OCI-LY7 (cell line): ENCODE results near the gene SLC2A6. TPM values are rescaled to one million over a fixed set of nuclear protein-coding genes. Genes with fewer than 3 reads are reported as not detected.

Experiments used
- BruUV-seq: library from RNA; stranded (reverse); fragments of 400-500 nt; replicated peaks from 2 replicates; lab custom pipeline; 2021; lab: Mats Ljungman, UMichigan
- CTCF ChIA-PET: fragments of 300-600 bp; sonication (Branson Sonifier 250); formaldehyde crosslinking; loops from one replicate; lab custom pipeline; 2022; ENCODE audit warnings: antibody characterized with exemption; ENCODE audit not compliant: unreplicated experiment; lab: Charles Lee
- POLR2A ChIA-PET: fragments of 300-600 bp; sonication (Branson Sonifier 250); formaldehyde crosslinking; loops from one replicate; lab custom pipeline; 2022; ENCODE audit warnings: antibody characterized with exemption; lab: Charles Lee
- DNase-seq: peaks from one replicate; pipeline ENCODE4 v3.0.0-alpha.2; 2015; ENCODE audit warnings: low spot score
- H2AFZ ChIP-seq: fragments of 200-600 bp; sonication (generic), shearing (Covaris generic); 2 replicates; pipeline ENCODE4 v1.6.1; 2014; ENCODE audit warnings: mild to moderate bottlenecking, antibody characterized with exemption, low read length, moderate library complexity
- H3K27ac ChIP-seq: fragments of 200-600 bp; sonication (generic); 2 replicates; pipeline ENCODE4 v1.5.1; 2014; ENCODE audit warnings: mixed run types, low read depth, mild to moderate bottlenecking, moderate library complexity, low read length, inconsistent platforms; ENCODE audit not compliant: poor library complexity, severe bottlenecking
- H3K36me3 ChIP-seq: fragments of 200-600 bp; sonication (generic); 2 replicates; pipeline ENCODE4 v1.6.1; 2014; ENCODE audit warnings: mild to moderate bottlenecking, antibody characterized with exemption, low read length, moderate library complexity, mixed read lengths; ENCODE audit not compliant: insufficient read depth
- H3K4me1 ChIP-seq: fragments of 200-600 bp; sonication (generic); 2 replicates; pipeline ENCODE4 v1.5.1; 2014; ENCODE audit warnings: mild to moderate bottlenecking, low read length; ENCODE audit not compliant: insufficient read depth, poor library complexity, severe bottlenecking
- H3K4me2 ChIP-seq: fragments of 200-600 bp; sonication (generic); 2 replicates; pipeline ENCODE4 v1.6.1; 2014; ENCODE audit warnings: mild to moderate bottlenecking, low read length
- H3K4me3 ChIP-seq: fragments of 200-600 bp; sonication (generic); 2 replicates; pipeline ENCODE4 v1.5.1; 2014; ENCODE audit warnings: mild to moderate bottlenecking, low read depth, low read length; ENCODE audit not compliant: poor library complexity, severe bottlenecking
- H3K79me2 ChIP-seq: fragments of 200-600 bp; sonication (generic); 2 replicates; pipeline ENCODE4 v1.6.1; 2016; ENCODE audit warnings: low read depth, mild to moderate bottlenecking, low read length, moderate library complexity, mixed read lengths; ENCODE audit not compliant: insufficient read depth
- H3K9me2 ChIP-seq: fragments of 200-600 bp; sonication (generic); 2 replicates; pipeline ENCODE4 v1.6.1; 2016; ENCODE audit warnings: mild to moderate bottlenecking, low read length, mixed read lengths; ENCODE audit not compliant: insufficient read depth
- H3K9me3 ChIP-seq: fragments of 200-600 bp; sonication (generic); 2 replicates; pipeline ENCODE4 v1.6.1; 2014; ENCODE audit warnings: mild to moderate bottlenecking, mixed run types, low read length, mixed read lengths
- H4K20me1 ChIP-seq: fragments of 200-600 bp; sonication (generic); 2 replicates; pipeline ENCODE4 v1.6.1; 2014; ENCODE audit warnings: mild to moderate bottlenecking, antibody characterized with exemption, low read length, moderate library complexity, mixed read lengths; ENCODE audit not compliant: insufficient read depth
- EZH2phosphoT487 ChIP-seq: fragments of 200-600 bp; sonication (generic); IDR thresholded peaks from 2 replicates; pipeline ENCODE4 v1.6.1; 2018; ENCODE audit warnings: low read depth, borderline replicate concordance, mild to moderate bottlenecking, mixed run types, antibody characterized with exemption, low read length, moderate library complexity, mixed read lengths
- intact Hi-C: fragments of 100-400 bp; cut with micrococcal nuclease; formaldehyde crosslinking; loops from one replicate; pipeline ENCODE4 v1.10.0; 2022; ENCODE audit not compliant: unreplicated experiment
- total RNA-seq, 2 experiments: library from RNA; depleted of rRNA in 1 of 2; stranded (reverse); fragments of >200 nt in 1 of 2; shearing (Covaris generic) in 1 of 2; gene quantifications; 2 replicates each; pipeline ENCODE4 v1.2.3, GENCODE V29; 2014 to 2022
- TF ChIP-seq, protein P1 (sequence below): fragments of 200-600 bp; sonication (generic); conservative IDR thresholded peaks from 2 replicates; pipeline ENCODE4 v1.5.1; 2014; ENCODE audit warnings: mild to moderate bottlenecking, antibody characterized with exemption, low read length, moderate library complexity, mixed read lengths

The SLC2A6 gene
- total RNA-seq, 2 experiments from 2014 or later: 51.0 to 52.9 TPM

DNA sequence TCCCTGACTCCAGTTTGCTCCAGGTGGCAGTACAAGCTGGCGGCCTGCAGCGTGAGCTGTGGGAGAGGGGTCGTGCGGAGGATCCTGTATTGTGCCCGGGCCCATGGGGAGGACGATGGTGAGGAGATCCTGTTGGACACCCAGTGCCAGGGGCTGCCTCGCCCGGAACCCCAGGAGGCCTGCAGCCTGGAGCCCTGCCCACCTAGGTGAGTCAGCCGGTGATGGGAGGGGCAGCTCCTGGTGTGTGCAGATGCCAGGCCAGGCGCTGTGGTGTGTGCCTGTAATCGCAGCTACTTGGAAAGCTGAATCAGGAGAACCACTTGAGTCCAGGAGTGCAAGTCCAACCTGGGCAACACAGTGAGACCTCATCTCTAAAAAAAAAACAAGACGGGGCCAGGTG is 29.1 kb downstream of the SLC2A6 start:
- no TSS peak for BruUV-seq
- CTCF ChIA-PET: no interaction called here

DNA sequence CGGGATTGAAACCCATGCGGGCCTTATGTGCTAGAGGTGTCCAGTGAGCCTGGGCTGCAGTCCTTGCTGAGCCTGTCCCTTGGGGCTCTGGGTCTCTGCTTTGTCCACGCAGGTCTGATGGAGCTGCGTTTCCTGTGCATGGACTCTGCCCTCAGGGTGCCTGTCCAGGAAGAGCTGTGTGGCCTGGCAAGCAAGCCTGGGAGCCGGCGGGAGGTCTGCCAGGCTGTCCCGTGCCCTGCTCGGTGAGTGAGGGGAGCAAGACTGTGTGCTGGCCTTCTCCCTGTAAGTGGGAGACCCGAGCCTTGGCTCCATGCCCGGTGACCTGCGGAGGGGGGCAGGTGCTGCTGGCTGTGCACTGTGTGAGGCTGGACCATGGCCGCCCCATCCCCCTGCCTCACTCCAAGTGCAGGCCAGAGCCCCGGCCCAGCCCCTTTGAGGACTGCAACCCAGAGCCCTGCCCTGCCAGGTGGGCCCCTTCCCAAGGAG is 30.4 kb downstream of the SLC2A6 start:
- Histone ChIP-seq H3K9me3 (no peaks in the 10 kb centered on the region), H3K9me2 (no peaks in the 10 kb centered on the region), H4K20me1 (no peaks in the 10 kb centered on the region; the same call in 1 of the 2 replicates), H3K4me1 (peaks cover 16% of the 10 kb centered on the region), H3K79me2 (no peaks in the 10 kb centered on the region), H2AFZ (no peak overlapping the region), H3K4me3 (no peak overlapping the region), H3K36me3 (no peaks in the 10 kb centered on the region), H3K4me2 (no peak overlapping the region), H3K27ac (no peak overlapping the region)
- TF ChIP-seq EZH2phosphoT487: no peak
- TF ChIP-seq, protein P1, sequence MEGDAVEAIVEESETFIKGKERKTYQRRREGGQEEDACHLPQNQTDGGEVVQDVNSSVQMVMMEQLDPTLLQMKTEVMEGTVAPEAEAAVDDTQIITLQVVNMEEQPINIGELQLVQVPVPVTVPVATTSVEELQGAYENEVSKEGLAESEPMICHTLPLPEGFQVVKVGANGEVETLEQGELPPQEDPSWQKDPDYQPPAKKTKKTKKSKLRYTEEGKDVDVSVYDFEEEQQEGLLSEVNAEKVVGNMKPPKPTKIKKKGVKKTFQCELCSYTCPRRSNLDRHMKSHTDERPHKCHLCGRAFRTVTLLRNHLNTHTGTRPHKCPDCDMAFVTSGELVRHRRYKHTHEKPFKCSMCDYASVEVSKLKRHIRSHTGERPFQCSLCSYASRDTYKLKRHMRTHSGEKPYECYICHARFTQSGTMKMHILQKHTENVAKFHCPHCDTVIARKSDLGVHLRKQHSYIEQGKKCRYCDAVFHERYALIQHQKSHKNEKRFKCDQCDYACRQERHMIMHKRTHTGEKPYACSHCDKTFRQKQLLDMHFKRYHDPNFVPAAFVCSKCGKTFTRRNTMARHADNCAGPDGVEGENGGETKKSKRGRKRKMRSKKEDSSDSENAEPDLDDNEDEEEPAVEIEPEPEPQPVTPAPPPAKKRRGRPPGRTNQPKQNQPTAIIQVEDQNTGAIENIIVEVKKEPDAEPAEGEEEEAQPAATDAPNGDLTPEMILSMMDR: no peak
- CTCF ChIA-PET: no interaction called here
- intact Hi-C loops: no loop called here
- no TSS peak for BruUV-seq
- no peak for DNase-seq
- POLR2A ChIA-PET: no interaction called here

More for the DNA sequence above, 29.1 kb downstream of the SLC2A6 start:
- Histone ChIP-seq H3K4me3 (no peak overlapping the region), H3K9me3 (no peaks in the 10 kb centered on the region), H3K27ac (no peak overlapping the region), H4K20me1 (no peaks in the 10 kb centered on the region; the same call in 1 of the 2 replicates), H3K4me2 (no peak overlapping the region), H3K79me2 (no peaks in the 10 kb centered on the region), H3K9me2 (no peaks in the 10 kb centered on the region), H3K36me3 (no peaks in the 10 kb centered on the region), H2AFZ (no peak overlapping the region), H3K4me1 (peaks cover 29% of the 10 kb centered on the region)
- DNase-seq: no peak
- TF ChIP-seq, protein P1: no peak
- TF ChIP-seq EZH2phosphoT487: no peak
- intact Hi-C loops: no loop called here
- POLR2A ChIA-PET: no interaction called here

DNA sequence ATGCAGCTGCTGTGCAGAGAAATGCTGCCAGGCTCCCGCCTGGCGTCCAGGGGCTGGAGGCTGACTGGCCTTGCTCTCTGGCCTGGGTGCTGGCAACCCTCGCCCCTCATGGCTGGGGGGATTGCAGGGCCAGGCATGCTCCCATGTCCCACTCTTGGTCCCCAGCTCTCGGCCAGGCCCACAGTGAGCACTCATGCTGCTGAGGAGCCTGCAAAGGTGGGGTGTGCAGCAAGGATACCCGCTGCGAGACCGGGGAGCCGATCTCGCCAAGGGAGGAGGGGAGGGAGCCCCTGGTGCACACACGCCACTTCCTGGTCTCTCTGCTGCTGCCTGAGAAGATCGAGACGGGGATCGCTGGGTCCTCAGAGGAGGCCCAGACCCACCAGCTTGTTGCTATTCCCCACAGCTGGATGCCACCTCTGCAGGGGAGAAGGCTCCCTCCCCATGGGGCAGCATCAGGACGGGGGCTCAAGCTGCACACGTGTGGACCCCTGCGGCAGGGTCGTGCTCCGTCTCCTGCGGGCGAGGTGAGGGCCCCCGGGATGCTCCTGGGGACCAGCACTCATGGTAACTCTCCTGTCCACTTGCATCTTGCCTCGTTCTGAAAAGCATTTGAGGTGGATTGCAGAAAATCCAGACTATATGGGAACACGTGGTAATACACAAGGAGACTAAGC is 33.5 kb downstream of the SLC2A6 start:
- ChIA-PET CTCF (interaction anchor here (0.6 kb wide), 1 partner anchor 1674 kb away, joined by 4 read pairs; no protein-coding TSS in a partner anchor), POLR2A (no interaction called here)
- intact Hi-C loops: no loop called here
- H3K4me2 ChIP-seq: no peak overlapping the region
- H3K9me2 ChIP-seq: no peaks in the 10 kb centered on the region
- no peaks in the 10 kb centered on the region for H3K36me3 ChIP-seq
- no peaks in the 10 kb centered on the region; the same call in 1 of the 2 replicates for H4K20me1 ChIP-seq
- H3K27ac ChIP-seq: no peak overlapping the region
- no peak overlapping the region for H2AFZ ChIP-seq
- H3K9me3 ChIP-seq: no peaks in the 10 kb centered on the region
- peaks cover 9% of the 10 kb centered on the region for H3K4me1 ChIP-seq
- H3K4me3 ChIP-seq: no peak overlapping the region
- H3K79me2 ChIP-seq: no peaks in the 10 kb centered on the region
- TF ChIP-seq, protein P1: no peak
- no peak for TF ChIP-seq EZH2phosphoT487
- no peak for DNase-seq
- no TSS peak for BruUV-seq
